HEK293 (cell line): Measurements from ENCODE around the gene SYNPR.

ENCODE experiments used
- CTCF ChIA-PET: fragments of 350-600 bp; formaldehyde crosslinking; extraction: SDS; loops from one replicate; lab custom pipeline; 2021; ENCODE audit warnings: antibody characterized with exemption; lab: Yijun Ruan, JAX
- POLR2A ChIA-PET: fragments of 300-600 bp; formaldehyde crosslinking; extraction: SDS; loops from one replicate; lab custom pipeline; 2020; ENCODE audit warnings: antibody characterized with exemption, inconsistent platforms; lab: Yijun Ruan, JAX
- H3K27ac ChIP-seq: fragments of 200-500 bp; sonication (Bioruptor generic); 2 replicates; pipeline ENCODE4 v1.5.1; 2014; ENCODE audit warnings: low read depth, low read length, control low read depth, inconsistent platforms; ENCODE audit errors: extremely low read depth
- H3K36me3 ChIP-seq, 2 experiments: fragments of 200-500 bp in 1 of 2; sonication (Bioruptor generic) in 1 of 2; 1 replicate in 1 of 2; 2 replicates in 1 of 2; pipeline ENCODE4 v1.5.1; 2014 to 2017; ENCODE audit warnings: inconsistent platforms in 2 of 2, low read length in 2 of 2; ENCODE audit not compliant: control insufficient read depth in 2 of 2, insufficient read depth in 1 of 2
- H3K4me1 ChIP-seq: fragments of 200-500 bp; sonication (Bioruptor generic); 2 replicates; pipeline ENCODE4 v1.5.1; 2014; ENCODE audit warnings: mild to moderate bottlenecking, low read length, inconsistent platforms; ENCODE audit not compliant: control insufficient read depth, insufficient read depth
- H3K4me3 ChIP-seq: 2 replicates; pipeline ENCODE4 v1.5.1; 2011; ENCODE audit warnings: low read depth, mild to moderate bottlenecking, control low read depth, low read length, moderate library complexity
- H3K9me3 ChIP-seq: fragments of 200-500 bp; sonication (Bioruptor generic); 2 replicates; pipeline ENCODE4 v1.5.1; 2014; ENCODE audit warnings: low read depth, low read length, inconsistent platforms; ENCODE audit not compliant: control insufficient read depth, insufficient read depth
- KLF16 ChIP-seq: fragments of 450-650 bp; formaldehyde crosslinking; IDR thresholded peaks from 2 replicates; pipeline ENCODE4 v1.5.1; 2017; ENCODE audit warnings: missing biosample characterization, missing genetic modification characterization
- KLF17 ChIP-seq: fragments of 450-650 bp; formaldehyde crosslinking; IDR thresholded peaks from 2 replicates; pipeline ENCODE4 v1.5.1; 2016; ENCODE audit warnings: missing biosample characterization, missing genetic modification characterization
- SALL2 ChIP-seq: fragments of 450-650 bp; formaldehyde crosslinking; IDR thresholded peaks from 2 replicates; pipeline ENCODE4 v1.5.0; 2017; ENCODE audit warnings: missing biosample characterization, mild to moderate bottlenecking, missing genetic modification characterization, borderline replicate concordance
- ZBTB26 ChIP-seq: fragments of 450-650 bp; formaldehyde crosslinking; optimal IDR thresholded peaks from 2 replicates; pipeline ENCODE3; 2016; ENCODE audit warnings: missing biosample characterization, mild to moderate bottlenecking, missing genetic modification characterization
- ZFHX2 ChIP-seq: fragments of 450-650 bp; formaldehyde crosslinking; conservative IDR thresholded peaks from 2 replicates; pipeline ENCODE4 v1.5.1; 2016; ENCODE audit warnings: missing biosample characterization, missing genetic modification characterization
- ZFP69B ChIP-seq: fragments of 450-650 bp; formaldehyde crosslinking; IDR thresholded peaks from 2 replicates; pipeline ENCODE4 v1.5.1; 2016; ENCODE audit warnings: missing biosample characterization, missing genetic modification characterization
- ZNF16 ChIP-seq: fragments of 450-650 bp; formaldehyde crosslinking; IDR thresholded peaks from 2 replicates; pipeline ENCODE4 v1.5.1; 2016; ENCODE audit warnings: low read depth, missing biosample characterization, missing genetic modification characterization
- ZNF184 ChIP-seq: fragments of 450-650 bp; IDR thresholded peaks from 2 replicates; pipeline ENCODE4 v1.5.1; 2018; ENCODE audit warnings: missing biosample characterization, mild to moderate bottlenecking, missing genetic modification characterization
- ZNF223 ChIP-seq: fragments of 450-650 bp; formaldehyde crosslinking; IDR thresholded peaks from 2 replicates; pipeline ENCODE4 v1.5.1; 2016; ENCODE audit warnings: missing biosample characterization, missing genetic modification characterization
- ZNF280C ChIP-seq: fragments of 450-650 bp; formaldehyde crosslinking; IDR thresholded peaks from 2 replicates; pipeline ENCODE4 v1.5.1; 2016; ENCODE audit warnings: missing biosample characterization, missing genetic modification characterization
- ZNF394 ChIP-seq: fragments of 450-650 bp; formaldehyde crosslinking; IDR thresholded peaks from 2 replicates; pipeline ENCODE4 v1.5.1; 2016; ENCODE audit warnings: missing biosample characterization, missing genetic modification characterization, mild to moderate bottlenecking, moderate library complexity, borderline replicate concordance
- ZNF48 ChIP-seq: fragments of 450-650 bp; formaldehyde crosslinking; IDR thresholded peaks from 2 replicates; pipeline ENCODE4 v1.5.1; 2016; ENCODE audit warnings: missing biosample characterization, missing genetic modification characterization
- ZNF555 ChIP-seq: fragments of 450-650 bp; formaldehyde crosslinking; conservative IDR thresholded peaks from 2 replicates; pipeline ENCODE4 v1.5.1; 2017; ENCODE audit warnings: missing biosample characterization, mild to moderate bottlenecking, missing genetic modification characterization, inconsistent platforms
- ZNF610 ChIP-seq: fragments of 450-650 bp; formaldehyde crosslinking; IDR thresholded peaks from 2 replicates; pipeline ENCODE4 v1.5.1; 2016; ENCODE audit warnings: missing biosample characterization, missing genetic modification characterization, borderline replicate concordance
- ZNF621 ChIP-seq: fragments of 450-650 bp; formaldehyde crosslinking; IDR thresholded peaks from 2 replicates; pipeline ENCODE4 v1.5.1; 2017; ENCODE audit warnings: missing biosample characterization, missing genetic modification characterization
- ZNF658 ChIP-seq: fragments of 450-650 bp; formaldehyde crosslinking; IDR thresholded peaks from 2 replicates; pipeline ENCODE4; 2016; ENCODE audit warnings: missing biosample characterization, missing genetic modification characterization
- TF ChIP-seq, protein P1 (sequence below): fragments of 450-650 bp; formaldehyde crosslinking; IDR thresholded peaks from 2 replicates; pipeline ENCODE4 v1.5.1; 2016; ENCODE audit warnings: missing biosample characterization, missing genetic modification characterization

SYNPR gene

DNA sequence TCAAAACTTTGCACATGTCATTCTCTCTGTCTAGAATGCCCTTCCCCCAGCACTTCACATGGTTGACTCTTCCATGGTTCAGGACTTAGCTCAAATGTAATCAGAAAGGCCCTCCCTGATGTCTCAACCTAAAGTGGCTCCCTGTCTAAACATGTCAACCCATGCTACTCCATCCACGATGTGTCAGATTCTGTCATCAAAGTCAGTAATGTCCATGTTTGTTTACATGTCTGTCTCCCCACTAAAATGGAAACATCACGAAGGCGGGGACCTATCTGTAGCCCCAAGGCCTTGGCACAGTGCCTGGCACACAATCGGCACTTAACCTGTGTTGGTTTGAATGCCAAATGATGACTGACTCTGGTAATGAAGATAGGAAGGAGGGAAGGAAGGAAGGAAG, 353.6 kb downstream of the SYNPR start (continued):
- no peak for TF ChIP-seq ZNF555 (tag by site-specific recombination)
- no peak for TF ChIP-seq ZFP69B (tag by site-specific recombination)
- TF ChIP-seq, protein P1, sequence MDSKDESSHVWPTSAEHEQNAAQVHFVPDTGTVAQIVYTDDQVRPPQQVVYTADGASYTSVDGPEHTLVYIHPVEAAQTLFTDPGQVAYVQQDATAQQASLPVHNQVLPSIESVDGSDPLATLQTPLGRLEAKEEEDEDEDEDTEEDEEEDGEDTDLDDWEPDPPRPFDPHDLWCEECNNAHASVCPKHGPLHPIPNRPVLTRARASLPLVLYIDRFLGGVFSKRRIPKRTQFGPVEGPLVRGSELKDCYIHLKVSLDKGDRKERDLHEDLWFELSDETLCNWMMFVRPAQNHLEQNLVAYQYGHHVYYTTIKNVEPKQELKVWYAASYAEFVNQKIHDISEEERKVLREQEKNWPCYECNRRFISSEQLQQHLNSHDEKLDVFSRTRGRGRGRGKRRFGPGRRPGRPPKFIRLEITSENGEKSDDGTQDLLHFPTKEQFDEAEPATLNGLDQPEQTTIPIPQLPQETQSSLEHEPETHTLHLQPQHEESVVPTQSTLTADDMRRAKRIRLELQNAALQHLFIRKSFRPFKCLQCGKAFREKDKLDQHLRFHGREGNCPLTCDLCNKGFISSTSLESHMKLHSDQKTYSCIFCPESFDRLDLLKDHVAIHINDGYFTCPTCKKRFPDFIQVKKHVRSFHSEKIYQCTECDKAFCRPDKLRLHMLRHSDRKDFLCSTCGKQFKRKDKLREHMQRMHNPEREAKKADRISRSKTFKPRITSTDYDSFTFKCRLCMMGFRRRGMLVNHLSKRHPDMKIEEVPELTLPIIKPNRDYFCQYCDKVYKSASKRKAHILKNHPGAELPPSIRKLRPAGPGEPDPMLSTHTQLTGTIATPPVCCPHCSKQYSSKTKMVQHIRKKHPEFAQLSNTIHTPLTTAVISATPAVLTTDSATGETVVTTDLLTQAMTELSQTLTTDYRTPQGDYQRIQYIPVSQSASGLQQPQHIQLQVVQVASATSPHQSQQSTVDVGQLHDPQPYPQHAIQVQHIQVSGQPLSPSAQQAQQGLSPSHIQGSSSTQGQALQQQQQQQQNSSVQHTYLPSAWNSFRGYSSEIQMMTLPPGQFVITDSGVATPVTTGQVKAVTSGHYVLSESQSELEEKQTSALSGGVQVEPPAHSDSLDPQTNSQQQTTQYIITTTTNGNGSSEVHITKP, result no peak
- TF ChIP-seq ZNF394 (tag by site-specific recombination), result no peak
- no peak for TF ChIP-seq KLF17 (tag by site-specific recombination)
- TF ChIP-seq ZNF184 (tag by site-specific recombination), result no peak
- TF ChIP-seq ZFHX2, result no peak
- TF ChIP-seq, all 188 proteins: peak for 0

GRCh38 chr3:63635186-63635585, 357.1 kb downstream of the SYNPR start:
- ChIA-PET CTCF (interaction anchor here (0.7 kb wide), 1 partner anchor 80 kb away, joined by 3 read pairs; no protein-coding TSS in a partner anchor), POLR2A (no interaction called here)

DNA sequence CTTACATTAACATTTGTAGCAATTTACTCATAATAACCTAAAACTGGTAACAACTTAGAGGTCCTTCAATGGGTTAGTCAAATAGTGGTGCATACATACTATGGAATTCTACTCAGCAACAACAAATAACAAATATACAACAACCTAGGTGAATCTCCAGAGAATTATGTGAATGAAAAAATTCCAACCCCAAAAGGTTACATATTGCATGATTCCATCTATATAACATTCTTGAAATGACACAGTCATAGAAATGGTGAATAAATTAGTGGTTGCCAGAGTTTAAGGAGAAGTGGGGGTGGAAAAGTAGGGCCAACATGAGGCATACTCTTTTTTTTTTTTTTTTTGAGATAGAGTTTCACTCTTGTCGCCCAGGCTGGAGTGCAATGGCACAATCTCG, 361.7 kb downstream of the SYNPR start:
- Histone ChIP-seq H3K36me3 (no peaks in the 10 kb centered on the region), H3K9me3 (no peaks in the 10 kb centered on the region), H3K27ac (no peak overlapping the region)
- TF ChIP-seq ZNF48 (tag by site-specific recombination) (no peak), ZNF280C (tag by site-specific recombination) (no peak), ZNF555 (tag by site-specific recombination) (no peak), ZNF621 (tag by site-specific recombination) (no peak), KLF16 (no peak), SALL2 (tag by site-specific recombination) (no peak), ZNF223 (no peak)
- TF ChIP-seq, all 188 proteins: peak for 0
- CTCF ChIA-PET, result no interaction called here
- POLR2A ChIA-PET, result no interaction called here
- Histone ChIP-seq H3K4me1 (no peaks in the 10 kb centered on the region), H3K4me3 (no peak overlapping the region)

More at GRCh38 chr3:63635186-63635585, 357.1 kb downstream of the SYNPR start:
- H3K9me3 ChIP-seq, result no peaks in the 10 kb centered on the region
- no peaks in the 10 kb centered on the region for H3K4me1 ChIP-seq
- TF ChIP-seq ZBTB26 (no peak), ZNF16 (tag by site-specific recombination) (no peak), ZNF610 (tag by site-specific recombination) (no peak), ZNF658 (tag by site-specific recombination) (no peak)
- TF ChIP-seq, all 188 proteins: peak for 0
- H3K27ac ChIP-seq, result no peak overlapping the region
- no peaks in the 10 kb centered on the region for H3K36me3 ChIP-seq
- H3K4me3 ChIP-seq, result no peak overlapping the region
